Smooth muscle cell (in vitro differentiated cells): ENCODE measurements around the gene IFNA21. TPM values are rescaled to one million over a fixed set of nuclear protein-coding genes. Genes with fewer than 3 reads are reported as not detected.
A peak's percentile ranks its signal among the peaks of the same experiment; 100 is the strongest.
"Not testable (repeated sequence)": the region's sequence is repeated elsewhere in the genome, so short reads cannot be mapped to it uniquely, and the experiment has no call there.

Source experiments
- DNase-seq: peaks from one replicate; lab custom pipeline; 2025; ENCODE audit not compliant: unreplicated experiment; lab: John Stamatoyannopoulos, UW
- H2AFZ ChIP-seq: fragments of 200-600 bp; sonication (generic); 2 replicates; pipeline ENCODE4 v1.6.0; 2016; ENCODE audit warnings: antibody characterized with exemption, low read depth, mild to moderate bottlenecking
- H3F3A ChIP-seq: fragments of 200-600 bp; sonication (generic); 2 replicates; pipeline ENCODE4 v1.6.0; 2017; ENCODE audit warnings: antibody characterized with exemption, low read depth
- H3K27ac ChIP-seq: fragments of 200-600 bp; sonication (generic); 2 replicates; pipeline ENCODE4 v1.5.1; 2016; ENCODE audit warnings: low read depth, mild to moderate bottlenecking
- H3K27me3 ChIP-seq: fragments of 200-600 bp; sonication (generic); 2 replicates; pipeline ENCODE4 v1.6.1; 2016; ENCODE audit warnings: low read depth, mild to moderate bottlenecking
- H3K36me3 ChIP-seq: fragments of 200-600 bp; sonication (generic); 2 replicates; pipeline ENCODE4 v1.5.1; 2016; ENCODE audit warnings: low read depth
- H3K4me1 ChIP-seq: fragments of 200-600 bp; sonication (generic); 2 replicates; pipeline ENCODE4 v1.5.1; 2016; ENCODE audit warnings: low read depth
- H3K4me2 ChIP-seq: fragments of 200-600 bp; sonication (generic); 2 replicates; pipeline ENCODE4 v1.6.0; 2016; ENCODE audit warnings: mild to moderate bottlenecking
- H3K4me3 ChIP-seq: fragments of 200-600 bp; sonication (generic); 2 replicates; pipeline ENCODE4 v1.5.1; 2016; ENCODE audit warnings: mild to moderate bottlenecking
- H3K79me2 ChIP-seq: fragments of 200-600 bp; sonication (generic); 2 replicates; pipeline ENCODE4 v1.6.0; 2016; ENCODE audit warnings: low read depth, mild to moderate bottlenecking
- H3K9ac ChIP-seq: fragments of 200-600 bp; sonication (generic); 2 replicates; pipeline ENCODE4 v1.6.0; 2016; ENCODE audit warnings: low read depth
- H3K9me3 ChIP-seq: fragments of 200-600 bp; sonication (generic); replicated peaks from 2 replicates; pipeline ENCODE4 v1.5.1; 2016; ENCODE audit warnings: low read depth
- H4K20me1 ChIP-seq: fragments of 200-600 bp; sonication (generic); 2 replicates; pipeline ENCODE4 v1.6.0; 2016; ENCODE audit warnings: low read depth
- WGBS: methylation state at CpG from one replicate; pipeline ENCODE4 v1.1.7; 2016; ENCODE audit warnings: low lambda C conversion rate; 5-methylcytosine and 5-hydroxymethylcytosine counted together
- polyA plus RNA-seq: library from polyadenylated mRNA; unstranded; fragments of >200 nt; fragmentation: Nextera tagmentation; extraction: Ambion mirVana; gene quantifications from 2 replicates; pipeline ENCODE4 v1.2.1, GENCODE V29; 2016
- total RNA-seq: library from RNA; depleted of rRNA; stranded (reverse); fragments of >200 nt; gene quantifications from 2 replicates; pipeline ENCODE4 v1.2.3, GENCODE V29; 2014
- TF ChIP-seq, protein P1 (sequence below): fragments of 200-600 bp; sonication (generic); IDR thresholded peaks from 2 replicates; pipeline ENCODE4 v1.5.1; 2017; ENCODE audit warnings: borderline replicate concordance, mild to moderate bottlenecking, antibody characterized with exemption; ENCODE audit not compliant: insufficient read depth, poor library complexity, severe bottlenecking

The IFNA21 gene
- total RNA-seq = not detected in 2 replicates
- polyA plus RNA-seq = not detected in 2 replicates

DNA sequence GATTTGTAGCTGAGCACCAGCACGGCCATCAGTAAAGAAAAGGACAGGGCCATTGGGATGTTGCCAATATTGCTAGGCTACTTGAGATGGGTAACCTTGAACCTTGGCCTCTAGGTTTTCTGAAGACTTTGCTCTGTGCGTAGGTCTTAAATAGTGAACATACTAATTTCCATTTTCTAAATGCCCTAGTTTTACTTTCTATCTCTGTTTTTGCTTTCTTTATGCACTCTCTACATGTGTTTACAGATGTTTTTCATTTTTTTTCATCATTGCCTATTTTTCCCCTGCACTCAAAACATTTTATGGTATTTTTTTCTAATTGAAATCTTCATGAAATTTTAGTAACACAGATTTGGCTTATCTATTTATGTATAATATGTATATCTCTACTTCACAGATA, at the start of gene IFNA21:
TSS of gene IFNA21 (minus strand) at position 101 of the 400 bp plus-strand sequence. CDS start at position 53, 48 bp downstream.
- H2AFZ ChIP-seq, H3K4me3 ChIP-seq, H3K9ac ChIP-seq, H4K20me1 ChIP-seq, H3F3A ChIP-seq, H3K4me1 ChIP-seq, H3K27ac ChIP-seq, H3K4me2 ChIP-seq, DNase-seq, H3K9me3 ChIP-seq, H3K36me3 ChIP-seq, H3K27me3 ChIP-seq, H3K79me2 ChIP-seq: not testable (repeated sequence)
- WGBS = 92% methylated on average over 2 of the region's 2 CpGs

DNA sequence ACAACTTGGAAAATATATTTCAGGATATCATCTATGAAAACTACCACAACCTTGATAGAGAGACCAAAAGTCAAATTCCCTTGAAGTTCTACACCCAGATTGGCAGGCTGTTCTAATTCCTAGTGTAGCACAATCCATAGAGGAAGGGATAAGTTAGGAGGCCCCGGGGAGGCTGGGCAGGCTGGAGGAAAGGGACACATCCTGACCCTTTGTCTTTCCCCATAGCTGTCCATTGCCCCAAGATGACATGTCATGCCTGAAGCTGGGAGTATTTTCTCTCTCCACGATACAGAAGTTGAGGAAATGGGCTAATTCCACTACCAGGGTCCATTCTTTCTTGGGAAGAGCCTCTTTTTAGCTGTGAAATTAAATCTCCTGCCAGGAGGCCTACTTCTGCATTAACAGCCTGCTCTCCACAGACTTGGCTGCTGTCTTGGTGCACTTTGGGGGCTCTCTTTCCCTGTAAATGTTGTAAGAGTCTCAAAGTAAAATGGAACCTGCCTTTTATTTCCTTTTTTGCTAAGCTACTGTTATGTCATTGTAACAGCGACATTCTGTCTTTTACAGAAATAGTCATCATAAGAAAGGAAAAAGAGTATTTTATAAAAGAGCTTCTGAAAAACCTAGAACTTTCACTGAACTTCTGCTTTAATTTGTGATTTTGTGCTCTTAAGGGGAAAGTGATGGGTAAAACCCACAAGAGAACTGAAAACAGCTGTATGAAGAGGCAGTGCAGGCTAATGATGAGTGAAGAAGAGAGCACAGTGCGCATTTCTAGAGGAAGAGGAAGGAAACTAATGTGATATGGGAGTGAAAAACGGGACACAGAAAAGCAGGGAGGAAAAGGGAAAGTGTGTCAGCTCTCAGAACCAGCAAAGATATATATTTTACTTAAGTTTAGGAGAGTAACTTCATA, 47.2 kb upstream of the IFNA21 start:
- H3K4me3 ChIP-seq, H2AFZ ChIP-seq, H3K9me3 ChIP-seq, H3K4me2 ChIP-seq, H3K9ac ChIP-seq, H3K36me3 ChIP-seq, H3K27ac ChIP-seq, H3K79me2 ChIP-seq, H4K20me1 ChIP-seq, H3K27me3 ChIP-seq, DNase-seq, H3F3A ChIP-seq, H3K4me1 ChIP-seq: not testable (repeated sequence)
- TF ChIP-seq, protein P1, sequence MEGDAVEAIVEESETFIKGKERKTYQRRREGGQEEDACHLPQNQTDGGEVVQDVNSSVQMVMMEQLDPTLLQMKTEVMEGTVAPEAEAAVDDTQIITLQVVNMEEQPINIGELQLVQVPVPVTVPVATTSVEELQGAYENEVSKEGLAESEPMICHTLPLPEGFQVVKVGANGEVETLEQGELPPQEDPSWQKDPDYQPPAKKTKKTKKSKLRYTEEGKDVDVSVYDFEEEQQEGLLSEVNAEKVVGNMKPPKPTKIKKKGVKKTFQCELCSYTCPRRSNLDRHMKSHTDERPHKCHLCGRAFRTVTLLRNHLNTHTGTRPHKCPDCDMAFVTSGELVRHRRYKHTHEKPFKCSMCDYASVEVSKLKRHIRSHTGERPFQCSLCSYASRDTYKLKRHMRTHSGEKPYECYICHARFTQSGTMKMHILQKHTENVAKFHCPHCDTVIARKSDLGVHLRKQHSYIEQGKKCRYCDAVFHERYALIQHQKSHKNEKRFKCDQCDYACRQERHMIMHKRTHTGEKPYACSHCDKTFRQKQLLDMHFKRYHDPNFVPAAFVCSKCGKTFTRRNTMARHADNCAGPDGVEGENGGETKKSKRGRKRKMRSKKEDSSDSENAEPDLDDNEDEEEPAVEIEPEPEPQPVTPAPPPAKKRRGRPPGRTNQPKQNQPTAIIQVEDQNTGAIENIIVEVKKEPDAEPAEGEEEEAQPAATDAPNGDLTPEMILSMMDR = peak; percentile 37
- WGBS = 37% methylated on average over 5 of the region's 5 CpGs

DNA sequence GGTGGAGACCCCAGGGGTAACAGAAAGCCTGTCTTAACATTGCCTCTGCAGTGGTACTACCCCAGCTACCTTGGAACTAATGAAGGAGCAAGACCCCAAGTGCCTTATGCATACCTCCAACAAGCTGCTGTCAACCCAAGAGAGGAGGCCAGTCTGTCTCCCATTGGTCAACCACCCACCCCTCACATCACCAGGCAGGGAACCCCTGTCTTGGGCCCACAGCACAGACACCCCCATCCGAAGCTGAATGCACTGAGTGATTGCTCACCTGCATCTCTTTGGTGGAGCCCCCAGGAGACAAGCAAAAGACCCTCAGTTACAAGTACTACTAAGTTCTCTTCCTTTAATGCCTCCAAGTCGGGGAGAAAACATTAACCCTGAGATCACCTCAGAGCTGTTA, 45.7 kb upstream of the IFNA21 start:
- H3K27ac ChIP-seq, H3K9me3 ChIP-seq, H4K20me1 ChIP-seq, H3F3A ChIP-seq, H3K79me2 ChIP-seq, H3K4me1 ChIP-seq, DNase-seq, H2AFZ ChIP-seq, H3K9ac ChIP-seq, H3K4me2 ChIP-seq, H3K27me3 ChIP-seq, H3K4me3 ChIP-seq, H3K36me3 ChIP-seq: not testable (repeated sequence)
- 74% methylated on average over 2 of the region's 2 CpGs for WGBS

DNA sequence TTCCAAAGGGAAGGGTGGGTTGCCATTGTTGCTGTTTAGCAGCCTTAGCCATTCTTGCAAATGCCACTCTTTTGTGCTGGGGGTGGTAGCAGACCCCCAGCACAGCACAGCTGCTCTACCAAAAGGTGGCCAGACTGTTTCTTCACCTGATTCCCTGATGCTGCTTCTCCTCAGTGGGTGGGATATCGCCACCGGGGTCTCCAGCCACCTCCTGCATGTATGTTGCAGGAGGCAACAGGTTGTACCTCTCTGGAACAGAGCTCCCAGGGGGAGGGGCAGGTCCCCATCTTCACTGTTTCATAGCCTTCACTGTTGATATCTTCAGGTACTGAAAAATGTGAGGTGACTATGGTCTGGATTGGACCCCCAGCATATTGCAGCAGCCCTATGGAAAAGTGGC, 44.3 kb upstream of the IFNA21 start:
- not testable (repeated sequence) for H3K4me3 ChIP-seq, H2AFZ ChIP-seq, H3K27me3 ChIP-seq, H3K9me3 ChIP-seq, H3K4me1 ChIP-seq, H3K79me2 ChIP-seq, H4K20me1 ChIP-seq, H3K27ac ChIP-seq, H3K9ac ChIP-seq, H3F3A ChIP-seq, DNase-seq, H3K36me3 ChIP-seq, H3K4me2 ChIP-seq
- WGBS = 100% methylated on average over 2 of the region's 2 CpGs

DNA sequence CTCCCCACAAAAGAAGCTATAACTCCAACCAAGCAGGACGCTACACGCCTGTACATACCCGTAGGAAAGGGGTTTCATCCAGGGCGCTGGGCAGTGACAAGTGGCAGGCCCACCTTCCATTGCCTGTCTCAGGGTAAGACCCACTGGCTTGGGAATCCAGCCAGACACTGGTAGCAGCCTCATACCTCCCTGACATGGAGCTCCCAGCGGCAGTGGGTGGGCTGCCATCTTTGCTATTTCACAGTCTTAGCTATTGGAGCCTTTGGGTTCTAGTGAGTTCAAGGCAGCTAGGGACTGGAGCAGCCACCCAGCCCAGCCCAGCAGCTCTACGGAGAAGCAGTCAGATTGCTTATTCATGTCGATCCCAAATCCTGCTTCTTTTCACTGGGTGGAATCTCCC, 43.9 kb upstream of the IFNA21 start:
- WGBS = 96% methylated on average over 7 of the region's 7 CpGs
- Histone ChIP-seq H3K27me3 (no peaks in the 10 kb centered on the region), H3K4me3 (no peak overlapping the region), H3K36me3 (no peaks in the 10 kb centered on the region), H3K27ac (no peak overlapping the region), H3K4me2 (no peak overlapping the region), H3F3A (no peaks in the 10 kb centered on the region), H4K20me1 (no peaks in the 10 kb centered on the region), H3K79me2 (no peaks in the 10 kb centered on the region), H3K9me3 (no peaks in the 10 kb centered on the region), H2AFZ (no peak overlapping the region), H3K9ac (no peak overlapping the region), H3K4me1 (no peaks in the 10 kb centered on the region)
- TF ChIP-seq, protein P1 = no peak
- DNase-seq = no peak

DNA sequence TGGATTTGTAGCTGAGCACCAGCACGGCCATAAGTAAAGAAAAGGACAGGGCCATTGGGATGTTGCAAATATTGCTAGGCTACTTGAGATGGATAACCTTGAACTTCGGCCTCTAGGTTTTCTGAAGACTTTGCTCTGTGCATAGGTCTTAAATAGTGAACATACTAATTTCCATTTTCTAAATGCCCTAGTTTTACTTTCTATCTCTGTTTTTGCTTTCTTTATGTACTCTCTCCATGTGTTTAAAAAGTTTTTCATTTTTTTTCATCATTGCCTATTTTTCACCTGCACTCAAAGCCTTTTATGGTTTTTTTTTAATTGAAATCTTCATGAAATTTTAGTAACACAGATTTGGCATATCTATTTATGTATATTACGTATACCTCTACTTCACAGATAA, 40.6 kb upstream of the IFNA21 start, which contains the start of gene IFNA10:
TSS of gene IFNA10 (minus strand) at position 101 of the 400 bp plus-strand sequence. CDS start at position 55, 46 bp downstream.
- H3K4me2 ChIP-seq, H4K20me1 ChIP-seq, H3F3A ChIP-seq, H3K27ac ChIP-seq, H3K36me3 ChIP-seq, H2AFZ ChIP-seq, H3K4me3 ChIP-seq, H3K27me3 ChIP-seq, H3K9me3 ChIP-seq, H3K4me1 ChIP-seq, H3K9ac ChIP-seq, DNase-seq, H3K79me2 ChIP-seq: not testable (repeated sequence)
- WGBS = 88% methylated on average over 3 of the region's 3 CpGs
